CD14-positive monocyte (primary cell): ENCODE results near the gene MACROD2. TPM values are rescaled to one million over a fixed set of nuclear protein-coding genes. Genes with fewer than 3 reads are reported as not detected.

Source experiments
- DNase-seq, 3 donors: peaks; one replicate each; pipeline ENCODE4 v3.0.0-alpha.2; 2011 to 2022
- H2AFZ ChIP-seq: 2 replicates; pipeline ENCODE4 v1.6.0; 2012; ENCODE audit warnings: mild to moderate bottlenecking, low read depth, low read length, inconsistent platforms; ENCODE audit not compliant: insufficient read depth, poor library complexity, severe bottlenecking
- H3K27ac ChIP-seq, 2 donors: 1 replicate in 1 of 2; 2 replicates in 1 of 2; pipeline ENCODE4 v1.5.1; 2012 to 2013; ENCODE audit warnings: low read length in 2 of 2, control low read depth in 1 of 2, inconsistent platforms in 1 of 2, low read depth in 1 of 2, mild to moderate bottlenecking in 1 of 2
- H3K27me3 ChIP-seq, 2 donors: one replicate each; pipeline versions ENCODE4 v1.6.0 to v1.6.1; 2011 to 2013; ENCODE audit warnings: low read length in 2 of 2; ENCODE audit not compliant: control insufficient read depth in 2 of 2, insufficient read depth in 2 of 2
- H3K36me3 ChIP-seq, 2 donors: replicated peaks in 1 of 2; 1 replicate in 1 of 2; 2 replicates in 1 of 2; pipeline versions ENCODE4 v1.5.1 to v1.6.1; 2012 to 2013; ENCODE audit warnings: low read length in 2 of 2, control low read depth in 1 of 2, inconsistent platforms in 1 of 2, mild to moderate bottlenecking in 1 of 2; ENCODE audit not compliant: insufficient read depth in 2 of 2, control insufficient read depth in 1 of 2
- H3K4me1 ChIP-seq, 2 donors: 1 replicate in 1 of 2; 2 replicates in 1 of 2; pipeline versions ENCODE4 v1.5.1 to v1.6.1; 2012 to 2013; ENCODE audit warnings: low read length in 2 of 2, control low read depth in 1 of 2, inconsistent platforms in 1 of 2, mild to moderate bottlenecking in 1 of 2, moderate library complexity in 1 of 2; ENCODE audit not compliant: insufficient read depth in 2 of 2, control insufficient read depth in 1 of 2
- H3K4me2 ChIP-seq: replicated peaks from 2 replicates; pipeline ENCODE3; 2012; ENCODE audit warnings: low read length, moderate library complexity, mild to moderate bottlenecking; ENCODE audit not compliant: poor library complexity, severe bottlenecking; ENCODE audit errors: extremely low read depth
- H3K4me3 ChIP-seq, 3 experiments: fragments of 200-600 bp in 1 of 3; sonication (generic) in 1 of 3; replicated peaks in 1 of 3; 1 replicate in 2 of 3; 2 replicates in 1 of 3; pipeline ENCODE4 v1.5.1; 2011 to 2013; ENCODE audit warnings: low read length in 3 of 3, mild to moderate bottlenecking in 3 of 3, control low read depth in 2 of 3, low read depth in 2 of 3, inconsistent platforms in 1 of 3, moderate library complexity in 1 of 3
- H3K79me2 ChIP-seq: 2 replicates; pipeline ENCODE4 v1.6.0; 2012; ENCODE audit warnings: mild to moderate bottlenecking, control low read depth, inconsistent platforms, low read length, moderate library complexity; ENCODE audit not compliant: insufficient read depth
- H3K9ac ChIP-seq: 2 replicates; pipeline ENCODE4 v1.6.0; 2017; ENCODE audit warnings: low read length, mild to moderate bottlenecking; ENCODE audit not compliant: insufficient read depth, poor library complexity, severe bottlenecking
- H3K9me3 ChIP-seq, 2 donors: replicated peaks in 1 of 2; 1 replicate in 1 of 2; 2 replicates in 1 of 2; pipeline versions ENCODE4 v1.5.1 to v1.6.1; 2012 to 2013; ENCODE audit warnings: low read length in 2 of 2, control low read depth in 1 of 2; ENCODE audit not compliant: control insufficient read depth in 1 of 2, insufficient read depth in 1 of 2
- H4K20me1 ChIP-seq: 2 replicates; pipeline ENCODE4 v1.6.0; 2012; ENCODE audit warnings: mild to moderate bottlenecking, low read length, control low read depth, moderate library complexity; ENCODE audit not compliant: insufficient read depth
- H3K27ac Mint-ChIP-seq, 7 donors: one replicate each; pipeline ENCODE4 v1.8.0; 2020; ENCODE audit warnings: mild to moderate bottlenecking in 7 of 7, mixed read lengths in 7 of 7, moderate library complexity in 6 of 7, inconsistent platforms in 2 of 7
- H3K27me3 Mint-ChIP-seq, 3 donors: one replicate each; pipeline ENCODE4 v1.8.0; 2021 to 2022; ENCODE audit warnings: low read depth in 3 of 3, mild to moderate bottlenecking in 3 of 3, mixed read lengths in 3 of 3, moderate library complexity in 3 of 3, inconsistent platforms in 1 of 3
- H3K36me3 Mint-ChIP-seq, 2 donors: one replicate each; pipeline ENCODE4 v1.8.0; 2020; ENCODE audit warnings: mixed read lengths in 2 of 2, inconsistent platforms in 1 of 2, mild to moderate bottlenecking in 1 of 2
- H3K4me1 Mint-ChIP-seq: one replicate; pipeline ENCODE4 v1.8.0; 2020; ENCODE audit warnings: mild to moderate bottlenecking, mixed read lengths
- H3K4me3 Mint-ChIP-seq, 2 donors: one replicate each; pipeline ENCODE4 v1.8.0; 2020; ENCODE audit warnings: mild to moderate bottlenecking in 2 of 2, mixed read lengths in 2 of 2, moderate library complexity in 1 of 2
- H3K9me3 Mint-ChIP-seq, 7 donors: one replicate each; pipeline ENCODE4 v1.8.0; 2020 to 2022; ENCODE audit warnings: mixed read lengths in 7 of 7, mild to moderate bottlenecking in 6 of 7, moderate library complexity in 6 of 7, inconsistent platforms in 2 of 7
- CTCF ChIP-seq: fragments of 200-600 bp; IDR thresholded peaks from one replicate; pipeline ENCODE4 v1.8.0; 2022; ENCODE audit warnings: antibody characterized with exemption, mild to moderate bottlenecking
- WGBS: methylation state at CpG from one replicate; pipeline ENCODE4 v1.1.5; 2013; ENCODE audit warnings: missing lambda C conversion rate; ENCODE audit not compliant: insufficient coverage; 5-methylcytosine and 5-hydroxymethylcytosine counted together
- intact Hi-C, 2 donors: fragments of 100-400 bp; cut with micrococcal nuclease; formaldehyde crosslinking; loops; one replicate each; pipeline versions ENCODE4 v1.15.0 to v1.15.1; 2023
- polyA plus RNA-seq, 3 donors: library from polyadenylated mRNA; depleted of rRNA in 1 of 3; unstranded in 2 of 3; stranded (reverse) in 1 of 3; fragments of 300-500 nt in 2 of 3; fragments of >200 nt in 1 of 3; fragmentation: Illumina TruSeq in 2 of 3; gene quantifications; 1 replicate in 2 of 3; 2 replicates in 1 of 3; pipeline ENCODE4 v1.2.3, GENCODE V29; 2012 to 2021

Gene MACROD2
- polyA plus RNA-seq, 3 donors, result 0.23 TPM; not detected in 2

- WGBS, result 81% methylated on average over 9 of the region's 12 CpGs
- H3K4me1 ChIP-seq, result no peaks in the 10 kb centered on the region
- H4K20me1 ChIP-seq, result no peaks in the 10 kb centered on the region
- intact Hi-C loops, result no loop called here
- no peak overlapping the region for H3K4me3 Mint-ChIP-seq
- H3K27ac Mint-ChIP-seq, result no peak overlapping the region
- H3K36me3 Mint-ChIP-seq, result no peaks in the 10 kb centered on the region
- peaks cover 0 to 3% (median 0%) of the 10 kb centered on the region in 3 donors for H3K27me3 Mint-ChIP-seq
- no peaks in the 10 kb centered on the region for H3K79me2 ChIP-seq
- no peak for TF ChIP-seq CTCF
- no peak for DNase-seq
- no peaks in the 10 kb centered on the region for H3K4me1 Mint-ChIP-seq
- H3K9me3 Mint-ChIP-seq, result peaks cover 0 to 4% (median 1%) of the 10 kb centered on the region in 7 donors
- no peak overlapping the region for H3K4me3 ChIP-seq
- peaks cover 0 to under 1% of the 10 kb centered on the region in 2 donors for H3K27me3 ChIP-seq
- H3K9ac ChIP-seq, result no peak overlapping the region
- no peak overlapping the region for H3K27ac ChIP-seq
- H3K4me2 ChIP-seq, result no peak overlapping the region
- no peaks in the 10 kb centered on the region for H3K9me3 ChIP-seq
- H3K36me3 ChIP-seq, result no peaks in the 10 kb centered on the region
- no peak overlapping the region for H2AFZ ChIP-seq
Observed at GRCh38 chr20:15848995-15849610, 1853.8 kb downstream of the MACROD2 start.

- Mint-ChIP-seq H3K36me3 (no peaks in the 10 kb centered on the region), H3K27ac (no peak overlapping the region), H3K9me3 (peaks cover 0 to 4% (median 1%) of the 10 kb centered on the region in 7 donors), H3K4me3 (no peak overlapping the region), H3K27me3 (peaks cover 0 to 3% (median 0%) of the 10 kb centered on the region in 3 donors), H3K4me1 (no peaks in the 10 kb centered on the region)
- H3K79me2 ChIP-seq, result no peaks in the 10 kb centered on the region
- intact Hi-C loops, result no loop called here
- TF ChIP-seq CTCF, result no peak
- no peaks in the 10 kb centered on the region for H3K9me3 ChIP-seq
- no peak overlapping the region for H3K27ac ChIP-seq
- no peaks in the 10 kb centered on the region for H3K27me3 ChIP-seq
- no peak for DNase-seq
- no peak overlapping the region for H2AFZ ChIP-seq
- H3K9ac ChIP-seq, result no peak overlapping the region
- H3K4me3 ChIP-seq, result no peak overlapping the region
- no peaks in the 10 kb centered on the region for H4K20me1 ChIP-seq
- H3K36me3 ChIP-seq, result no peaks in the 10 kb centered on the region
- H3K4me1 ChIP-seq, result no peaks in the 10 kb centered on the region
- 47% methylated on average over 7 of the region's 11 CpGs for WGBS
- H3K4me2 ChIP-seq, result no peak overlapping the region
Observed at GRCh38 chr20:15851576-15852215, 1856.4 kb downstream of the MACROD2 start.
